Endodermal cell (in vitro differentiated cells): ENCODE data around the gene ZNF587. TPM values are rescaled to one million over a fixed set of nuclear protein-coding genes. Genes with fewer than 3 reads are reported as not detected.
"Not testable (repeated sequence)": the region's sequence is repeated elsewhere in the genome, so short reads cannot be mapped to it uniquely, and the experiment has no call there.

Source experiments
- DNase-seq: peaks from one replicate; pipeline ENCODE4 v3.0.0-alpha.2; 2017
- H3K27ac ChIP-seq: 2 replicates; pipeline ENCODE4 v1.5.1; 2013; ENCODE audit warnings: mild to moderate bottlenecking, low read depth, low read length, moderate library complexity
- H3K27me3 ChIP-seq: 2 replicates; pipeline ENCODE4 v1.6.1; 2013; ENCODE audit warnings: mild to moderate bottlenecking, low read length, moderate library complexity; ENCODE audit not compliant: insufficient read depth, control insufficient read depth, poor library complexity, severe bottlenecking
- H3K36me3 ChIP-seq: 2 replicates; pipeline ENCODE4 v1.7.0; 2013; ENCODE audit warnings: mild to moderate bottlenecking, low read length, moderate library complexity; ENCODE audit not compliant: control insufficient read depth, insufficient read depth
- H3K4me1 ChIP-seq: one replicate; pipeline ENCODE4 v1.7.0; 2013; ENCODE audit warnings: low read length; ENCODE audit not compliant: control insufficient read depth, insufficient read depth
- H3K4me3 ChIP-seq: 2 replicates; pipeline ENCODE4 v1.5.1; 2013; ENCODE audit warnings: mild to moderate bottlenecking, low read length, moderate library complexity
- H3K9ac ChIP-seq: 2 replicates; pipeline ENCODE4 v1.6.1; 2013; ENCODE audit warnings: mild to moderate bottlenecking, low read length, moderate library complexity; ENCODE audit not compliant: poor library complexity, severe bottlenecking; ENCODE audit errors: extremely low read depth
- H3K9me3 ChIP-seq: 2 replicates; pipeline ENCODE4 v1.6.1; 2013; ENCODE audit warnings: mild to moderate bottlenecking, low read length, moderate library complexity; ENCODE audit not compliant: control insufficient read depth
- H3K27ac Mint-ChIP-seq: 2 replicates; pipeline ENCODE4 v1.8.0; 2020; ENCODE audit warnings: mixed read lengths
- H3K27me3 Mint-ChIP-seq: 2 replicates; pipeline ENCODE4 v1.8.0; 2021; ENCODE audit warnings: mild to moderate bottlenecking, mixed read lengths; ENCODE audit not compliant: insufficient read depth
- H3K36me3 Mint-ChIP-seq: 2 replicates; pipeline ENCODE4 v1.8.0; 2020; ENCODE audit warnings: low read depth, mixed read lengths
- H3K4me1 Mint-ChIP-seq: 2 replicates; pipeline ENCODE4 v1.8.0; 2020; ENCODE audit warnings: mixed read lengths
- H3K4me3 Mint-ChIP-seq: 2 replicates; pipeline ENCODE4 v1.8.0; 2020; ENCODE audit warnings: mild to moderate bottlenecking, moderate library complexity, mixed read lengths
- H3K9me3 Mint-ChIP-seq: 2 replicates; pipeline ENCODE4 v1.8.0; 2020; ENCODE audit warnings: mild to moderate bottlenecking, mixed read lengths
- WGBS, 2 experiments: methylation state at CpG; one replicate each; pipeline versions ENCODE4 v1.1.5 to v1.1.7; 2013; ENCODE audit warnings: missing lambda C conversion rate in 2 of 2, mixed read lengths in 1 of 2; ENCODE audit not compliant: insufficient coverage in 1 of 2, insufficient read length in 1 of 2; 5-methylcytosine and 5-hydroxymethylcytosine counted together
- total RNA-seq, 2 donors: library from RNA; stranded (reverse); fragmentation: NEBNext Ultra II Directional in 1 of 2; extraction: Animal tissue kit (Norgen Biotek cat#: 25700) in 1 of 2; gene quantifications; 2 replicates in 1 of 2; 3 replicates in 1 of 2; pipeline ENCODE4 v1.2.1, GENCODE V29; 2021
- TF ChIP-seq, protein P1 (sequence below): fragments of 200-600 bp; sonication (generic); conservative IDR thresholded peaks from 2 replicates; pipeline ENCODE4 v1.5.0; 2021; ENCODE audit warnings: antibody characterized with exemption, mild to moderate bottlenecking

The ZNF587 gene
- total RNA-seq, 2 donors from 2014 or later, result 64.1 to 98.1 TPM

DNA sequence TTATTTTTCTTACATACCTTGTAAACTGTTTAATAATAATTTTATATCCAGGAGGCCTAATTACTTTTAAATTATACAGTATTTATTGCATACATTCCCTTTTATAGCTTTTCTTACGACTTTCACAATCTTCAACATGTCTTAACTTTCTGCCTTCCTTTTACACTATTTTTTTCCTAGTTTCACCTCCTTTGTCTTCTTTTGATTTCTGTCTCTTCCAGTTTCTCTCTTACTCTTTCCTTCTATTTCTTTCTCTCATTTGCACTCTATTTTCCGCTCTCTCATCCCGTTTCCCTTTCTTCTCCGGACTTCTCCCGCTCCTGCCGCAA is 46.4 kb upstream of the ZNF587 start:
- peak overlapping the region; percentile 98 for H3K27ac ChIP-seq
- H3K4me1 ChIP-seq, result peaks cover 8% of the 10 kb centered on the region
- peak overlapping the region; percentile 73 for H3K4me3 Mint-ChIP-seq
- peak overlapping the region; percentile 94 for H3K9ac ChIP-seq
- peaks cover 4% of the 10 kb centered on the region for H3K9me3 ChIP-seq
- peaks cover 29% of the 10 kb centered on the region for H3K36me3 Mint-ChIP-seq
- no peaks in the 10 kb centered on the region for H3K27me3 Mint-ChIP-seq
- H3K27me3 ChIP-seq, result no peaks in the 10 kb centered on the region
- TF ChIP-seq, protein P1, sequence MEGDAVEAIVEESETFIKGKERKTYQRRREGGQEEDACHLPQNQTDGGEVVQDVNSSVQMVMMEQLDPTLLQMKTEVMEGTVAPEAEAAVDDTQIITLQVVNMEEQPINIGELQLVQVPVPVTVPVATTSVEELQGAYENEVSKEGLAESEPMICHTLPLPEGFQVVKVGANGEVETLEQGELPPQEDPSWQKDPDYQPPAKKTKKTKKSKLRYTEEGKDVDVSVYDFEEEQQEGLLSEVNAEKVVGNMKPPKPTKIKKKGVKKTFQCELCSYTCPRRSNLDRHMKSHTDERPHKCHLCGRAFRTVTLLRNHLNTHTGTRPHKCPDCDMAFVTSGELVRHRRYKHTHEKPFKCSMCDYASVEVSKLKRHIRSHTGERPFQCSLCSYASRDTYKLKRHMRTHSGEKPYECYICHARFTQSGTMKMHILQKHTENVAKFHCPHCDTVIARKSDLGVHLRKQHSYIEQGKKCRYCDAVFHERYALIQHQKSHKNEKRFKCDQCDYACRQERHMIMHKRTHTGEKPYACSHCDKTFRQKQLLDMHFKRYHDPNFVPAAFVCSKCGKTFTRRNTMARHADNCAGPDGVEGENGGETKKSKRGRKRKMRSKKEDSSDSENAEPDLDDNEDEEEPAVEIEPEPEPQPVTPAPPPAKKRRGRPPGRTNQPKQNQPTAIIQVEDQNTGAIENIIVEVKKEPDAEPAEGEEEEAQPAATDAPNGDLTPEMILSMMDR, result no peak
- H3K9me3 Mint-ChIP-seq, result peaks cover under 1% of the 10 kb centered on the region
- peak overlapping the region; percentile 99 for H3K27ac Mint-ChIP-seq
- H3K4me3 ChIP-seq, result peak overlapping the region; percentile 83
- WGBS, 2 experiments, result 3 to 5% methylated on average over 6 of the region's 6 CpGs
- peaks cover 31% of the 10 kb centered on the region for H3K36me3 ChIP-seq
- peaks cover 47% of the 10 kb centered on the region for H3K4me1 Mint-ChIP-seq
- DNase-seq, result no peak

DNA sequence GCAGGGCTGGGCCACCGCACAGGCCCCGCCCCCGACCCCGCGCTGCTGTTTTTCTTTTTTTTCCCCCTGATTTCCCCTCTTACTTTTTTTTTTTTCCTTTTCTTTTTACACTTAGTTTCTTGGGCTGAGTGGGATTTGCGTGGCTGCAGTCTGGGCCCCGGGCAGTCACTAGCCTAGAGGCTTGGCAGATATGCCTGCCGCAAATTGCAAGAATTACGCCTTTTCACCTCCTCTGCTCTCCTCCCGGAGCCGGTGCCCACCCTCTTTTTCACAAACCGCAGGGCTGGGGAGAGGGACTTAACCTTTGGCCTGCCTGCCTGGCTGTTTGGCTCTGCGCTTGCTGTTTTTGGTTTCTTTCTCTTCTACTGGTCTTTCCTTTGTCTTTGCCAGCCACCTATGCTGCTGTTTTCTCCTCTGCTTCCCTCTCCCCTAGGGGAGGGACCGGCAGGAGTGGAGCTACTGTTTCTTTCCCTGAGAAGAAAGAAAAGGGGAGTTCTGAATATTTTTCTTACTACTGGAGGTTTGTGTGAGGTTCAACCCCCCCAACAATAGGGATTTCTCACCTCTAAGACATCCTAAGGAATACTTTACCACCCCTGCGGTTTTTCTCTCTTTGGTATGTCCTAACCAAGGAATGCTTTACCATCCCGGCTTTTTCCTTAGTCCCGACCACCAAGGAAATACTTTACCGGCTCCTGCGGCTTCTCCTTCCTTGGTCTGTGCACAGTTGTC is 45.9 kb upstream of the ZNF587 start:
- peak overlapping the region; percentile 73 for H3K4me3 Mint-ChIP-seq
- Histone ChIP-seq H3K4me3 (peak overlapping the region; percentile 83), H3K27ac (peak overlapping the region; percentile 98), H3K9ac (peak overlapping the region; percentile 94), H3K36me3 (peaks cover 36% of the 10 kb centered on the region), H3K27me3 (no peaks in the 10 kb centered on the region), H3K9me3 (peaks cover 4% of the 10 kb centered on the region), H3K4me1 (peaks cover 8% of the 10 kb centered on the region)
- peaks cover 47% of the 10 kb centered on the region for H3K4me1 Mint-ChIP-seq
- peaks cover 6% of the 10 kb centered on the region for H3K9me3 Mint-ChIP-seq
- peak; percentile 89 for DNase-seq
- H3K27ac Mint-ChIP-seq, result peak overlapping the region; percentile 99
- H3K36me3 Mint-ChIP-seq, result peaks cover 34% of the 10 kb centered on the region
- WGBS, 2 experiments, result 1% methylated on average over 10 to 18 of the region's 19 CpGs
- H3K27me3 Mint-ChIP-seq, result no peaks in the 10 kb centered on the region
- TF ChIP-seq, protein P1, result no peak

DNA sequence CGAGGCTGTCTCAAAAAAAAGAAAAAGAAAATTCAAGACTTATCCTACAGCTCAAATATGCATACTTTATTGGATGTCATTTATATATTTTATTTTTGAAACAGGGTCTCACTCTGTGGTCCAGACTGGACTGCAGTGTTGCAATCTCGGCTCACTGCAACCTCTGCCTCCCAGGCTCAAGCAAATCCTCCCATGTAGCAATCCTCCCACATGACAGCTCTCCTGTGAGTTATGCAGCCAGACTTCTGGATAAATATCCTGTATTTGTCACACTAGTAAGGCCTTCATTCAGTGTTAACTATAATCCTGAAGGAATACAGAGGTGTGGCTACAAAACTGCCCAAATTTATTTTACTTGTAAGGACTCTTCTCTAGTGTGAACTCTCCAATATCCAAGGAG is 42.1 kb upstream of the ZNF587 start:
- WGBS, 2 experiments, result 100% methylated on average over 1 of the region's 2 CpGs
- peaks cover 39% of the 10 kb centered on the region for H3K4me1 Mint-ChIP-seq
- H3K4me3 Mint-ChIP-seq, result no peak overlapping the region
- Histone ChIP-seq H3K4me3 (no peak overlapping the region), H3K4me1 (peaks cover 3% of the 10 kb centered on the region), H3K27me3 (no peaks in the 10 kb centered on the region), H3K9me3 (peaks cover 4% of the 10 kb centered on the region), H3K36me3 (peaks cover 57% of the 10 kb centered on the region), H3K27ac (no peak overlapping the region), H3K9ac (no peak overlapping the region)
- DNase-seq, result no peak
- H3K27ac Mint-ChIP-seq, result peak overlapping the region; percentile 3
- H3K9me3 Mint-ChIP-seq, result peaks cover 6% of the 10 kb centered on the region
- TF ChIP-seq, protein P1, result no peak
- H3K27me3 Mint-ChIP-seq, result no peaks in the 10 kb centered on the region
- H3K36me3 Mint-ChIP-seq, result peaks cover 61% of the 10 kb centered on the region

DNA sequence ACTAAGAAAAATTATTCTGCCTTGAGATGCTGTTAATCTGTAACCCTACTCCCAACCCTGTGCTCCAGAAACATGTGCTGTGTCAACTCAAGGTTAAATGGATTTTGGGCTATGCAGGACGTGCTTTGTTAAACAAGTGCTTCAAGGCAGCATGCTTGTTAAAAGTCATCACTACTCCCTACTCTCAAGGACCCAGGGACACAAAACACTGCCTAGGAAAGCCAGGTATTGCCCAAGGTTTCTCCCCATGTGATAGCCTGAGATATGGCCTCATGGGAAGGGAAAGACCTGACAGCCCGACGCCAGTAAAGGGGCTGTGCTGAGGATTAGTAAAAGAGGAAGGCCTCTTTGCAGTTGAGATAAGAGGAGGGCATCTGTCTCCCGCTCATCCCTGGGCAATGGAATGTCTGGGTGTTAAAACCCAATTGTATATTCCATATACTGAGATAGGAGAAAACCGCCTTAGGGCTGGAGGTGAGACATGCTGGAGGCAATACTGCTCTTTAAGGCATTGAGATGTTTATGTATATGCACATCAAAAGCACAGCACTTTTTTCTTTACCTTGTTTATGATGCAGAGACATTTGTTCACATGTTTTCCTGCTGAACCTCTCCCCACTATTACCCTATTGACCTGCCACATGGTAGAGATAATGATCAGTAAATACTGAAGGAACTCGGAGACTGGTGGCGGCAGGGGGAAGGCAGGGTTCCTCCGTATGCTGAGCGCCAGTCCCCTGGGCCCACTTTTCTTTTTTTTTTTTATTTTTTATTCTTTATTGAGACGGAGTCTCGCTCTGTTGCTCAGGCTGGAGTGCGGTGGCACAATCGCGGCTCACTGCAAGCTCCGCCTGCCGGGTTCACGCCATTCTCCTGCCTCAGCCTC is 39.0 kb upstream of the ZNF587 start:
- not testable (repeated sequence) for H3K9me3 ChIP-seq, H3K4me3 Mint-ChIP-seq, H3K4me1 ChIP-seq, H3K27ac ChIP-seq, H3K27me3 ChIP-seq, H3K9me3 Mint-ChIP-seq, H3K27me3 Mint-ChIP-seq
- Mint-ChIP-seq H3K36me3 (peaks cover 61% of the 10 kb centered on the region), H3K27ac (peak overlapping the region; percentile 90), H3K4me1 (peaks cover 34% of the 10 kb centered on the region)
- H3K36me3 ChIP-seq, result peaks cover 58% of the 10 kb centered on the region
- DNase-seq, result peak; percentile 67
- 50 to 76% methylated on average over 2 to 15 of the region's 17 CpGs for WGBS, 2 experiments
- H3K4me3 ChIP-seq, result peak overlapping the region; percentile 8
- peak overlapping the region; percentile 15 for H3K9ac ChIP-seq
